Mesendoderm (in vitro differentiated cells): Measurements from ENCODE around the gene AFDN.

Experiments used
- DNase-seq: peaks from one replicate; pipeline ENCODE4 v3.0.0; 2013
- H2AK5ac ChIP-seq: 2 replicates; pipeline ENCODE4 v1.6.1; 2013; ENCODE audit warnings: low read length, inconsistent platforms
- H2BK120ac ChIP-seq: 2 replicates; pipeline ENCODE4 v1.6.1; 2013; ENCODE audit warnings: low read depth, mild to moderate bottlenecking, low read length, moderate library complexity, mixed read lengths
- H2BK15ac ChIP-seq: replicated peaks from 2 replicates; pipeline ENCODE4 v1.6.1; 2013; ENCODE audit warnings: low read depth, mild to moderate bottlenecking, moderate library complexity
- H2BK5ac ChIP-seq: 2 replicates; pipeline ENCODE4 v1.6.1; 2013; ENCODE audit warnings: low read length, inconsistent platforms
- H3K18ac ChIP-seq: 2 replicates; pipeline ENCODE4 v1.6.1; 2013; ENCODE audit warnings: mild to moderate bottlenecking, low read length, mixed read lengths
- H3K23ac ChIP-seq: one replicate; pipeline ENCODE4 v1.6.1; 2013; ENCODE audit warnings: low read length
- H3K27ac ChIP-seq: 2 replicates; pipeline ENCODE4 v1.5.1; 2013; ENCODE audit warnings: low read depth, mild to moderate bottlenecking, inconsistent platforms, low read length, moderate library complexity
- H3K27me3 ChIP-seq: 2 replicates; pipeline ENCODE4 v1.6.1; 2013; ENCODE audit warnings: low read length, control low read depth, mild to moderate bottlenecking, inconsistent platforms; ENCODE audit not compliant: insufficient read depth, poor library complexity
- H3K36me3 ChIP-seq: 2 replicates; pipeline ENCODE4 v1.6.1; 2013; ENCODE audit warnings: low read length, inconsistent platforms; ENCODE audit not compliant: control insufficient read depth, insufficient read depth
- H3K4ac ChIP-seq: one replicate; pipeline ENCODE4 v1.6.1; 2013; ENCODE audit warnings: low read depth, mild to moderate bottlenecking, low read length, moderate library complexity
- H3K4me1 ChIP-seq: 2 replicates; pipeline ENCODE4 v1.6.1; 2013; ENCODE audit warnings: low read depth, low read length, inconsistent platforms; ENCODE audit not compliant: control insufficient read depth
- H3K4me2 ChIP-seq: 2 replicates; pipeline ENCODE4 v1.6.1; 2013; ENCODE audit warnings: low read length
- H3K4me3 ChIP-seq: 2 replicates; pipeline ENCODE4 v1.5.1; 2013; ENCODE audit warnings: mild to moderate bottlenecking, low read length
- H3K56ac ChIP-seq: one replicate; pipeline ENCODE4 v1.6.1; 2013; ENCODE audit warnings: low read length
- H3K79me1 ChIP-seq: 2 replicates; pipeline ENCODE4 v1.6.1; 2013; ENCODE audit warnings: low read length, inconsistent platforms
- H3K79me2 ChIP-seq: 2 replicates; pipeline ENCODE4 v1.6.1; 2013; ENCODE audit warnings: mild to moderate bottlenecking, low read length; ENCODE audit not compliant: control insufficient read depth, insufficient read depth
- H3K9ac ChIP-seq: 2 replicates; pipeline ENCODE4 v1.6.1; 2013; ENCODE audit warnings: low read length, inconsistent platforms
- H4K5ac ChIP-seq: one replicate; pipeline ENCODE4 v1.6.1; 2013; ENCODE audit warnings: low read length
- H4K8ac ChIP-seq: one replicate; pipeline ENCODE4 v1.6.1; 2013; ENCODE audit warnings: low read depth, mild to moderate bottlenecking, control low read depth, low read length, moderate library complexity
- WGBS: extraction: QIAGEN DNeasy Blood & Tissue Kit; methylation state at CpG from one replicate; pipeline ENCODE4 v1.1.7; 2013; ENCODE audit warnings: low lambda C conversion rate, missing lambda C conversion rate; ENCODE audit not compliant: insufficient coverage; ENCODE audit errors: extremely low coverage; 5-methylcytosine and 5-hydroxymethylcytosine counted together

The AFDN gene

DNA sequence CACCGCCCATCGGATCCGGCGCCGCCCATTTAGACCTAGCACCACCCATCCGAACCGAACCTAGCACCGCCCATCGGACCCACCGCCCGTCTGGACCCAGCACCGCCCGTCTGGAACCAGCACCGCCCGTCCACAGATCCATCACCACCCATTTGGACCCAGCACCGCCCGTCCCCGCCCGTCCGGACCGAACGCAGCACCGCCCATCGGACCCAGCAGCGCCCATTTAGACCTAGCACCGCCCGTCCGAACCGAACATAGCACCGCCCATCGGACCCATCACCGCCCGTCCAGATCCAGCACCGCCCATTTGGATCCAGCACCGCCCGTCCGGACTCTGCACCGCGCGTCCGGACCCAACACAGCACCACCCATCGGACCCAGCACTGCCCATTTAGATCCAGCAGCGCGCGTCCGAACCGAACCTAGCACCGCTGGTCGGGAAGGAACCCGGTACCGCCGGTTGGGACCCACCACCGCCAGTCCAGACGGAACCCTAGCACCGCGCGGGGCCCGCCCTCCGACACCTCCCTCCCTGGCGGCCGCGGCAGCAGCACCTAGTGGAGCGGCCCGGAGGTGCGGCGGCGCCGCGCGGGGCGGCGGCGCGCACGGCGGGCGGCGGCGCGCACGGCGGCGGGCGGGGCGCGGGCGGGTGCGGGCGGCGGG, 348 bp upstream of the AFDN start:
- DNase-seq, result peak; percentile 76
- H3K36me3 ChIP-seq, result peaks cover 3% of the 10 kb centered on the region
- H3K4me3 ChIP-seq, result peak overlapping the region; percentile 91
- H2BK5ac ChIP-seq, result peak overlapping the region; percentile 93
- H3K4me1 ChIP-seq, result no peaks in the 10 kb centered on the region
- H2BK15ac ChIP-seq, result no peak overlapping the region
- peak overlapping the region; percentile 91 for H3K18ac ChIP-seq
- H3K9ac ChIP-seq, result peak overlapping the region; percentile 93
- peaks cover 27% of the 10 kb centered on the region for H3K79me2 ChIP-seq
- peak overlapping the region; percentile 79 for H2BK120ac ChIP-seq
- peak overlapping the region; percentile 80 for H3K4me2 ChIP-seq
- H3K23ac ChIP-seq, result peak overlapping the region; percentile 100
- H3K56ac ChIP-seq, result peak overlapping the region; percentile 97
- no CpG with 5 or more reads among the region's 90 CpGs for WGBS
- H4K5ac ChIP-seq, result no peak overlapping the region
- H2AK5ac ChIP-seq, result no peak overlapping the region
- peaks cover 2% of the 10 kb centered on the region for H3K79me1 ChIP-seq
- no peaks in the 10 kb centered on the region for H3K27me3 ChIP-seq
- H3K27ac ChIP-seq, result peak overlapping the region; percentile 71
- no peak overlapping the region for H4K8ac ChIP-seq
- peak overlapping the region; percentile 89 for H3K4ac ChIP-seq

DNA sequence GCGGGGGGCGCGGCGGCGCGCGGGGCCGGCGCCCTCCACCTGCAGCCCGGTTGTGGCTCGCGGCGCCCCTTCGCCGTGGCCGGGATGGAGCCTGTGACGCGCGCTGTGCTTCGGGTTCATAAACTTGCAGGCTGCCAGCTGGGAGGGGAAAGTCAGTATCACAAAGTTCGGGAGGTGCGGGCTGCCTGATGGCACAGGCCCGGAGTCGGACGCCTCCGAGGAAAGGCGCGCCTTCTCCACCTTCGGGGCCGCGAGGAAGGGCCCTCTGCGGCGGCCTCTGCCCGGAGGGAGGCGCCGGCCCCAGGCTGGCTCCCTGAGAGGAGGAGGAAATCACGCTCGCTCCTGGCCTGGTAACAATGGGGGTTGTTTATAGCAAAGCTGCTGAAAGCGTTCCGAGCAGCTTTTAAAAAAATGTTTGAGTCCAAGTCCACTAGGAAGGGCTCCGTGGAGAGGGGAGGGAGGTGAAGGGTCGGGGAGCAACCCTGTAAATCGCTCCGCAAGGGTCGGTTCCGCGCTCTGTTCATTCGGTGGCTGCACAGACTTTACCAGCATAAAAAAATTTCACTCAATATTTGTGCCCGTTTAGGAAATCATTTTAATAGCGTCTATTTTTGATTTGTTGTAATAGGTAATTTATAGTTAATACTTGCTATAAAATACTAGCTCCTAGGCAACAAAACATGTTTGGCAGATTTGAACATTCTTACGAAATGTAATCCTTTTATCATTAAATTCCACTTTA, 1.0 kb downstream of the AFDN start:
- H3K4me1 ChIP-seq, result peaks cover 1% of the 10 kb centered on the region
- no peaks in the 10 kb centered on the region for H3K27me3 ChIP-seq
- peak overlapping the region; percentile 96 for H3K18ac ChIP-seq
- peak overlapping the region; percentile 81 for H3K9ac ChIP-seq
- peak overlapping the region; percentile 46 for H3K4me2 ChIP-seq
- H3K79me2 ChIP-seq, result peaks cover 36% of the 10 kb centered on the region
- no peak overlapping the region for H2AK5ac ChIP-seq
- peak overlapping the region; percentile 72 for H3K4ac ChIP-seq
- no peak overlapping the region for H2BK15ac ChIP-seq
- DNase-seq, result peak; percentile 86
- H4K8ac ChIP-seq, result no peak overlapping the region
- H3K4me3 ChIP-seq, result peak overlapping the region; percentile 78
- H3K56ac ChIP-seq, result peak overlapping the region; percentile 85
- H3K23ac ChIP-seq, result no peak overlapping the region
- no peak overlapping the region for H2BK5ac ChIP-seq
- H3K27ac ChIP-seq, result peak overlapping the region; percentile 85
- no peak overlapping the region for H4K5ac ChIP-seq
- H3K79me1 ChIP-seq, result peaks cover 2% of the 10 kb centered on the region
- no CpG with 5 or more reads among the region's 51 CpGs for WGBS
- H3K36me3 ChIP-seq, result peaks cover 3% of the 10 kb centered on the region
- H2BK120ac ChIP-seq, result no peak overlapping the region

DNA sequence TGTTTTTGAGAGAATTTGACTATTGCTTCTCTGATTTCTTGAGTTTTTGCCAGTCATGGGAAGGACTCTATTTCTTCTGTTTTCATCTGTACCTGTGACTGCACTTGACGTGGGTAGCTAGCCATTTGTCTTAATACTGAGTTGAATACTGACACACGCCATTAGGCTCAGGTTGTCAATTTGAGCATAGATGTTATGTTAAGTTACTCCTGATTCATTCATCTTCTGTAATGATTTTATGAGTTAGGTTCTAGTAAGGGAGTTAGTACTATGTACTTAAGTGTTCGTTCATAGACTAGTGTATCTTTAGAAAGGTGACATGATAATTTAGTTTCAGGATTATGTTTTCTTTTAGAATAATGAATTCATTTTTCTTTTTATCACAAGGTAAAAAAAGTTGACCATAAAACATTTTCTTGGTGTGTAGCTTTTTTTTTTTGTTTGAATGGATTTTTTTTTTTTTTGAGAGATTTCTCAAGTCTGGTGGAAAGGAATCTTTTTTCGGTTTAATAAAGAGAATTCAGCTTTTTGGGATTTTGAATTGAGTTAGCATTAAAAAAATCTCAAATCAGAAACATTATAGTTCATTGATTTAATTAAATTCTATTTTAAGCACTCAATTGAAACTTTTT, 1.7 kb downstream of the AFDN start:
- DNase-seq, result no peak
- no peak overlapping the region for H3K23ac ChIP-seq
- WGBS, result no CpG with 5 or more reads among the region's 4 CpGs
- H3K79me2 ChIP-seq, result peaks cover 42% of the 10 kb centered on the region
- peak overlapping the region; percentile 32 for H3K4me2 ChIP-seq
- H3K56ac ChIP-seq, result no peak overlapping the region
- H2BK15ac ChIP-seq, result no peak overlapping the region
- peak overlapping the region; percentile 5 for H3K4me3 ChIP-seq
- H4K5ac ChIP-seq, result no peak overlapping the region
- no peak overlapping the region for H3K18ac ChIP-seq
- H3K36me3 ChIP-seq, result peaks cover 3% of the 10 kb centered on the region
- peaks cover 6% of the 10 kb centered on the region for H3K4me1 ChIP-seq
- no peak overlapping the region for H2AK5ac ChIP-seq
- no peak overlapping the region for H2BK5ac ChIP-seq
- peaks cover 2% of the 10 kb centered on the region for H3K79me1 ChIP-seq
- no peak overlapping the region for H3K27ac ChIP-seq
- no peak overlapping the region for H3K4ac ChIP-seq
- H3K9ac ChIP-seq, result peak overlapping the region; percentile 26
- no peak overlapping the region for H2BK120ac ChIP-seq
- H3K27me3 ChIP-seq, result no peaks in the 10 kb centered on the region
- no peak overlapping the region for H4K8ac ChIP-seq

DNA sequence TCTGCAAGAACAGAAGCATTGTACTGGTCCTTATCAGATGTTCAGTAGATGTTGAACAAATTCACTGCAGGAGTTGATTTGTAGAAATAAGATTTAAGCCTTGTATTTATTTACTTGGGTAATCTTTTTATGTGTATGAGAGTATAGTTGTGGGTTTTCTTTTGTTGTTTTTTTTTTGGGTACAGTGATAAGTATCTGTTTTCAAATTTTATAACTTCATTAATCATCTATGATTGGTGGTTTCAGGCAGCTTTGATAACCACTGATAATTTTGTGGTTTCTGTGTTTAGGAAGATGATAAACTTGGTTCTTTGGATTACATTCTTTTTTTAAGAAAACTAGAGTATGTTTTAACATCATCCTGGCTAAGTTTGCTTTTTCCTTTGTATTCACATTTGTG, 2.8 kb downstream of the AFDN start:
- Histone ChIP-seq H3K4me2 (no peak overlapping the region), H2AK5ac (no peak overlapping the region), H3K4ac (no peak overlapping the region), H3K36me3 (peaks cover 1% of the 10 kb centered on the region), H3K27ac (no peak overlapping the region), H3K79me2 (peaks cover 50% of the 10 kb centered on the region), H3K4me1 (peaks cover 6% of the 10 kb centered on the region), H3K9ac (no peak overlapping the region), H2BK120ac (no peak overlapping the region), H3K56ac (no peak overlapping the region), H4K8ac (no peak overlapping the region), H3K27me3 (no peaks in the 10 kb centered on the region), H2BK5ac (no peak overlapping the region), H3K79me1 (peaks cover 2% of the 10 kb centered on the region), H3K4me3 (no peak overlapping the region), H4K5ac (no peak overlapping the region), H3K23ac (no peak overlapping the region), H2BK15ac (no peak overlapping the region), H3K18ac (no peak overlapping the region)
- no peak for DNase-seq

- WGBS, result no CpG with 5 or more reads among the region's 3 CpGs
- H3K79me2 ChIP-seq, result peaks cover 64% of the 10 kb centered on the region
- no peak overlapping the region for H3K56ac ChIP-seq
- no peak overlapping the region for H3K27ac ChIP-seq
- H4K8ac ChIP-seq, result no peak overlapping the region
- peaks cover 2% of the 10 kb centered on the region for H3K79me1 ChIP-seq
- H3K4ac ChIP-seq, result no peak overlapping the region
- H3K36me3 ChIP-seq, result no peaks in the 10 kb centered on the region
- no peak overlapping the region for H3K4me2 ChIP-seq
- no peak for DNase-seq
- H2AK5ac ChIP-seq, result no peak overlapping the region
- no peak overlapping the region for H3K18ac ChIP-seq
- no peak overlapping the region for H3K23ac ChIP-seq
- no peak overlapping the region for H2BK15ac ChIP-seq
- H3K27me3 ChIP-seq, result no peaks in the 10 kb centered on the region
- H4K5ac ChIP-seq, result no peak overlapping the region
- H2BK120ac ChIP-seq, result no peak overlapping the region
- H3K4me3 ChIP-seq, result no peak overlapping the region
- peaks cover 6% of the 10 kb centered on the region for H3K4me1 ChIP-seq
- H2BK5ac ChIP-seq, result no peak overlapping the region
- H3K9ac ChIP-seq, result no peak overlapping the region
Measured at GRCh38 chr6:167831281-167831828, 4.6 kb downstream of the AFDN start.
